Mesodermal cell (in vitro differentiated cells): ENCODE measurements around the gene ZNF500.
"Not testable (repeated sequence)": the region's sequence is repeated elsewhere in the genome, so short reads cannot be mapped to it uniquely, and the experiment has no call there.

Source experiments
- H3K27ac ChIP-seq: 2 replicates; pipeline ENCODE4 v1.7.0; 2013; ENCODE audit warnings: mild to moderate bottlenecking, low read depth, low read length, moderate library complexity; ENCODE audit not compliant: severe bottlenecking
- H3K36me3 ChIP-seq: 2 replicates; pipeline ENCODE4 v1.7.1; 2013; ENCODE audit warnings: mild to moderate bottlenecking, low read length, moderate library complexity; ENCODE audit not compliant: control insufficient read depth, insufficient read depth
- H3K4me1 ChIP-seq: one replicate; pipeline ENCODE4 v1.7.1; 2013; ENCODE audit warnings: mild to moderate bottlenecking, low read length; ENCODE audit not compliant: insufficient read depth, control insufficient read depth, poor library complexity, severe bottlenecking
- H3K4me3 ChIP-seq: 2 replicates; pipeline ENCODE4 v1.7.0; 2013; ENCODE audit warnings: low read length, control low read depth, mild to moderate bottlenecking; ENCODE audit not compliant: insufficient read depth, poor library complexity, severe bottlenecking; ENCODE audit errors: extremely low read depth
- H3K9me3 ChIP-seq: 2 replicates; pipeline ENCODE4 v1.7.1; 2013; ENCODE audit warnings: mild to moderate bottlenecking, low read length, moderate library complexity; ENCODE audit not compliant: control insufficient read depth
- WGBS, 2 experiments: methylation state at CpG; one replicate each; pipeline ENCODE4 v1.1.5; 2013; ENCODE audit warnings: missing lambda C conversion rate in 2 of 2; ENCODE audit not compliant: insufficient coverage in 2 of 2; 5-methylcytosine and 5-hydroxymethylcytosine counted together

Gene ZNF500

GRCh38 chr16:4743226-4743878 is 23.6 kb downstream of the ZNF500 start:
- H3K27ac ChIP-seq: no peak overlapping the region
- no peaks in the 10 kb centered on the region for H3K36me3 ChIP-seq
- H3K9me3 ChIP-seq: no peaks in the 10 kb centered on the region
- WGBS, 2 experiments: 69 to 85% methylated on average over 5 to 7 of the region's 14 CpGs
- H3K4me3 ChIP-seq: no peak overlapping the region
- H3K4me1 ChIP-seq: no peaks in the 10 kb centered on the region

GRCh38 chr16:4738370-4738769 is 28.6 kb downstream of the ZNF500 start:
- H3K9me3 ChIP-seq, H3K27ac ChIP-seq, H3K36me3 ChIP-seq, H3K4me1 ChIP-seq, H3K4me3 ChIP-seq: not testable (repeated sequence)
- 82 to 86% methylated on average over 4 to 5 of the region's 5 CpGs for WGBS, 2 experiments

GRCh38 chr16:4737545-4737944 is 29.4 kb downstream of the ZNF500 start:
- no peaks in the 10 kb centered on the region for H3K9me3 ChIP-seq
- no peaks in the 10 kb centered on the region for H3K36me3 ChIP-seq
- 83% methylated on average over 14 to 15 of the region's 15 CpGs for WGBS, 2 experiments
- H3K4me1 ChIP-seq: no peaks in the 10 kb centered on the region
- H3K4me3 ChIP-seq: no peak overlapping the region
- H3K27ac ChIP-seq: no peak overlapping the region

- Histone ChIP-seq H3K9me3 (no peaks in the 10 kb centered on the region), H3K36me3 (peaks cover 3% of the 10 kb centered on the region), H3K4me3 (no peak overlapping the region), H3K4me1 (no peaks in the 10 kb centered on the region), H3K27ac (no peak overlapping the region)
- WGBS, 2 experiments: 86 to 90% methylated on average over 3 of the region's 4 CpGs
Observed at GRCh38 chr16:4736546-4736945, 30.4 kb downstream of the ZNF500 start.

- Histone ChIP-seq H3K27ac (peak overlapping the region; percentile 98), H3K9me3 (no peaks in the 10 kb centered on the region), H3K36me3 (peaks cover 18% of the 10 kb centered on the region), H3K4me1 (no peaks in the 10 kb centered on the region), H3K4me3 (peak overlapping the region; percentile 84)
- 14 to 16% methylated on average over 31 of the region's 38 CpGs for WGBS, 2 experiments
Observed at GRCh38 chr16:4734730-4735535, 32.0 kb downstream of the ZNF500 start.

GRCh38 chr16:4734063-4734729 is 32.8 kb downstream of the ZNF500 start, which contains the start of the genes ANKS3 and DNAAF8:
ANKS3 (minus strand) TSS chr16:4734271; CDS start chr16:4730149, 4,122 bp downstream.
DNAAF8 (plus strand) TSS chr16:4734537; CDS start chr16:4736515, 1,978 bp downstream.
- Histone ChIP-seq H3K4me1 (no peaks in the 10 kb centered on the region), H3K9me3 (no peaks in the 10 kb centered on the region), H3K36me3 (peaks cover 24% of the 10 kb centered on the region), H3K4me3 (peak within 1 kb of the TSS; percentile 84), H3K27ac (peak within 1 kb of the TSS; percentile 98)
- 0 to 1% methylated on average over 47 to 51 of the region's 70 CpGs for WGBS, 2 experiments

GRCh38 chr16:4733747-4734062 is 33.3 kb downstream of the ZNF500 start:
- WGBS, 2 experiments: 0 to 1% methylated on average over 8 to 10 of the region's 19 CpGs
- peak overlapping the region; percentile 98 for H3K27ac ChIP-seq
- no peaks in the 10 kb centered on the region for H3K9me3 ChIP-seq
- peaks cover 29% of the 10 kb centered on the region for H3K36me3 ChIP-seq
- H3K4me1 ChIP-seq: no peaks in the 10 kb centered on the region
- H3K4me3 ChIP-seq: peak overlapping the region; percentile 84

- H3K36me3 ChIP-seq: peaks cover 33% of the 10 kb centered on the region
- whole genome bisulfite sequencing, 2 experiments: 34 to 42% methylated on average over 5 to 10 of the region's 17 CpGs
- H3K4me1 ChIP-seq: no peaks in the 10 kb centered on the region
- no peak overlapping the region for H3K27ac ChIP-seq
- peak overlapping the region; percentile 84 for H3K4me3 ChIP-seq
- no peaks in the 10 kb centered on the region for H3K9me3 ChIP-seq
Observed at GRCh38 chr16:4733211-4733742, 33.7 kb downstream of the ZNF500 start.

- WGBS, 2 experiments: 98% methylated on average over 14 of the region's 15 CpGs
- H3K4me1 ChIP-seq: no peaks in the 10 kb centered on the region
- peaks cover 49% of the 10 kb centered on the region for H3K36me3 ChIP-seq
- H3K4me3 ChIP-seq: no peak overlapping the region
- H3K9me3 ChIP-seq: no peaks in the 10 kb centered on the region
- H3K27ac ChIP-seq: no peak overlapping the region
Observed at GRCh38 chr16:4729876-4730275, 37.1 kb downstream of the ZNF500 start.

GRCh38 chr16:4728676-4729075 is 38.3 kb downstream of the ZNF500 start:
- peaks cover 60% of the 10 kb centered on the region for H3K36me3 ChIP-seq
- 92 to 97% methylated on average over 6 to 7 of the region's 8 CpGs for WGBS, 2 experiments
- H3K27ac ChIP-seq: no peak overlapping the region
- H3K9me3 ChIP-seq: no peaks in the 10 kb centered on the region
- H3K4me3 ChIP-seq: no peak overlapping the region
- no peaks in the 10 kb centered on the region for H3K4me1 ChIP-seq
